ENCODE results near the gene SLC5A10. TPM values are rescaled to one million over a fixed set of nuclear protein-coding genes. Genes with fewer than 3 reads are reported as not detected.
A peak's percentile ranks its signal among the peaks of the same experiment; 100 is the strongest.
"Not testable (repeated sequence)": the region's sequence is repeated elsewhere in the genome, so short reads cannot be mapped to it uniquely, and the experiment has no call there.

SLC5A10 gene
- total RNA-seq, 6 experiments from 2014 or later: 0.07 to 0.14 TPM; not detected in 4

DNA sequence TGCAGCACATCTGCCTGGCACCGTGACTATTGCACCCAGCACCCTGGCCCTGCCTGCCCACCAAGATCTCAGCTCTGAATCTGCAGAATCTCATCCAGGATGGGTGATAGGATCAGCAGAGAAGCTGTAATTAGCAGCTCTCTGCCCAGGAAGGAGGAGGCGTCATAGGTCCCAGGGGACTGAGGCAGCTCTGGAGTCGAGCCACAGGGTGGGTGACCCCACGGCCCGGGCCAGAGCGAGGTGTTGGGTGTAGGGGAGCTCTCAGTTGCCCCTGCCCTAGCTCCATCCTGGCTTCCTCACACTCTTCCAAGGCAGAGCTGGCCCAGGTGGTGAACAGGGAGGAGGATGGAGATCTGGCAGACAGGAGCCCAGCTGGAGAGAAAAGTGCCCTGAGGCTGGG, 70.8 kb downstream of the SLC5A10 start:
- Histone ChIP-seq H3K9me3 (no peaks in the 10 kb centered on the region), H3K4me3 (no peak overlapping the region), H3K27ac (no peak overlapping the region), H3K36me3 (no peaks in the 10 kb centered on the region), H3K4me1 (no peaks in the 10 kb centered on the region), H3K27me3 (no peaks in the 10 kb centered on the region)
- intact Hi-C loops (cut with DNase I): no loop called here
- DNase-seq: peak in 1 of 3 donors; percentile 41
- TF ChIP-seq, protein P1, sequence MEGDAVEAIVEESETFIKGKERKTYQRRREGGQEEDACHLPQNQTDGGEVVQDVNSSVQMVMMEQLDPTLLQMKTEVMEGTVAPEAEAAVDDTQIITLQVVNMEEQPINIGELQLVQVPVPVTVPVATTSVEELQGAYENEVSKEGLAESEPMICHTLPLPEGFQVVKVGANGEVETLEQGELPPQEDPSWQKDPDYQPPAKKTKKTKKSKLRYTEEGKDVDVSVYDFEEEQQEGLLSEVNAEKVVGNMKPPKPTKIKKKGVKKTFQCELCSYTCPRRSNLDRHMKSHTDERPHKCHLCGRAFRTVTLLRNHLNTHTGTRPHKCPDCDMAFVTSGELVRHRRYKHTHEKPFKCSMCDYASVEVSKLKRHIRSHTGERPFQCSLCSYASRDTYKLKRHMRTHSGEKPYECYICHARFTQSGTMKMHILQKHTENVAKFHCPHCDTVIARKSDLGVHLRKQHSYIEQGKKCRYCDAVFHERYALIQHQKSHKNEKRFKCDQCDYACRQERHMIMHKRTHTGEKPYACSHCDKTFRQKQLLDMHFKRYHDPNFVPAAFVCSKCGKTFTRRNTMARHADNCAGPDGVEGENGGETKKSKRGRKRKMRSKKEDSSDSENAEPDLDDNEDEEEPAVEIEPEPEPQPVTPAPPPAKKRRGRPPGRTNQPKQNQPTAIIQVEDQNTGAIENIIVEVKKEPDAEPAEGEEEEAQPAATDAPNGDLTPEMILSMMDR (IDR thresholded peaks at IDR 0.05): no peak
- no peak for TF ChIP-seq POLR2A (IDR thresholded peaks at IDR 0.05)
- no peak for ATAC-seq
- WGBS (ENCODE audit: insufficient coverage, low coverage, low lambda C conversion rate, missing lambda C conversion rate): no CpG with 5 or more reads among the region's 6 CpGs

DNA sequence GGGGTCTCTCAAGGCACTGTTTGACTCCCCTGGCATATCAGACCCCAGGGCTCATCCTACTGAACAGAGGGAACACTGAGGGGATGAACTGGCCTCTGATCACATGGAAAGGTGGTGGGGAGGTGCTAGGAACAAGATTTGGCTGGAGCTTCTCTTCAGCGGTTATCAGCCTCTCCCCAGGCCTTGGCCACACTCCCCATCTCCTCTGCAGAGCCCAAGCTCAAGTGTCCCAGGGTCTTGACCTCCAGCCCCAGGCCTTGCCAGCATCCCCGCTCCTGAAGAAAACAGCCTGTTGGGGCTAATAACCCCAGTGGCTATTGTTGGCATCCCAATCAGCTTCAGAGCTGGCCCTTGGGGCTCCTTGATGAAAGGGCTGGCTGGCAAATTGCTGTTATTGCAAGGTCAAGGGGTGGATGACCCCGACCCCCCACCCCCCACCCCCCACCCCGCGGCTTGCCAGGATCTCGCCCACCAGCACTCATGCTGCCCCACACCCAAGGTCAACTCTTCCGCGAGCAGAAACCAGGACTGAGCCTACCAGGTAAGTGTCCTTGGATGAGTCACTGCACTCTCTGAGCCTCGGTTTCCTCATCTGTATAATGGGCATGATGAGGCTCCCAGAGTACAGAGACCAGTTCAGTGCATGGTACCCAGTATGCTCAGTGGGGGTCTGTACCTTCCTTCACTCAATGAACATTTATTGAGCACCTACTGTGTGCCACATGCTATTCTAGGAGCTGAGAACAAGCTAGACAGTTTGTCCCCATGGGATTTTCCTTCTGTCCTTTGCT, 71.4 kb downstream of the SLC5A10 start:
- Histone ChIP-seq H3K9me3 (no peaks in the 10 kb centered on the region), H3K27ac (no peak overlapping the region), H3K27me3 (no peaks in the 10 kb centered on the region), H3K4me1 (no peaks in the 10 kb centered on the region), H3K36me3 (no peaks in the 10 kb centered on the region), H3K4me3 (no peak overlapping the region)
- DNase-seq (peak in 2 of 3 donors; percentile 9 to 27), ATAC-seq (no peak)
- no peak for TF ChIP-seq POLR2A (IDR thresholded peaks at IDR 0.05)
- TF ChIP-seq, protein P1 (IDR thresholded peaks at IDR 0.05): no peak
- WGBS (ENCODE audit: insufficient coverage, low coverage, low lambda C conversion rate, missing lambda C conversion rate): 88% methylated on average over 4 of the region's 9 CpGs
- intact Hi-C loops (cut with DNase I): no loop called here

DNA sequence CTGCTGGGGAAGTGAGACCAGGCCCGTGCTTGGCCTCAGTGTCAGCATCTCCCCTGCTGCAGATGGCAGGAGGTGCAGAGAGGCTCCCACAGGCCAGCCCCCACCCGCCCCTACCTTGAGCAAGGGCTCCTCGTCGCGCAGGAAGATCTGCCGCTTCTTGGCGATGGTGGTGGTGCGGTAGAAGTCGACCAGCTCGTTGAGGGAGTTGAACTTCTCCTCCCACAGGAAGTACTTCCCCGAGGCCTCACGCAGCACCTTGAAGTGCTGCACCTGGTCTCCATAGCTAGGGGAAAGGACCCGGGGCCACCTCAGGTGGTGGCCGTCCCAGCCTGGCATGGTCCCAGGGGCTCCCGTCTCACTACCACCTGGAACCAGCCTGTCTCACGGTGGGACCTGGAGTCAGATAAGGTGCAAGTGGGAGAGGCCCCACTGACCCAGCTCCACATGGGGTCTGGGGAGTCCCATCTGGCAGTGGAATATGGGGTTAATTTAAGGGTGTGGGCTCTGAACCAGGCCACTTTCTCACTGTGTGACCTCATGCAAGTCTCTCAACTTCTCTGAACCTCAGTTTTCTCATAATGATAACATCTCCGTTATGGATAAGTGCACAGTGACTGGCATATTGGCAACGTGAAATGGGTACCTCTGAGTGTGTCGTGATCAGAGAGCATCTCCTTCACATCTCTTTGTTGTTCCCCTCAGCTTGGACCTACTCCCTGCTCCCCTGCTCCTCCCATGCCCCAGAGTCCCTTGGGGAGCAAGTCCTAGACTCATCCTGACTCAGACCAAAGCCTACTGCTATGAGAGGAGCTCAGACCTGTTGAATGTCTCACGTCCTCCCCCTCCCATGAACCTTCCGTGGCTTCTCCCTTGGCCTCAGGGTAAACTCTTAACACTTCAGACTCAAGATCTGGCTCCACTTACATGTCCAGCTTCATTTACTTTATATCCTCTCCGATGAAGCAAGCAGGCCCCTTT, 72.4 kb downstream of the SLC5A10 start:
- intact Hi-C loops (cut with DNase I): no loop called here
- H3K27me3 ChIP-seq: no peaks in the 10 kb centered on the region
- H3K27ac ChIP-seq: no peak overlapping the region
- H3K4me1 ChIP-seq: no peaks in the 10 kb centered on the region
- H3K36me3 ChIP-seq: no peaks in the 10 kb centered on the region
- no peak for ATAC-seq
- DNase-seq: peak in 2 of 3 donors; percentile 15 to 28
- 73% methylated on average over 4 of the region's 22 CpGs for WGBS (ENCODE audit: insufficient coverage, low coverage, low lambda C conversion rate, missing lambda C conversion rate)
- no peak overlapping the region for H3K4me3 ChIP-seq
- TF ChIP-seq, protein P1 (IDR thresholded peaks at IDR 0.05): no peak
- no peak for TF ChIP-seq POLR2A (IDR thresholded peaks at IDR 0.05)
- no peaks in the 10 kb centered on the region for H3K9me3 ChIP-seq

DNA sequence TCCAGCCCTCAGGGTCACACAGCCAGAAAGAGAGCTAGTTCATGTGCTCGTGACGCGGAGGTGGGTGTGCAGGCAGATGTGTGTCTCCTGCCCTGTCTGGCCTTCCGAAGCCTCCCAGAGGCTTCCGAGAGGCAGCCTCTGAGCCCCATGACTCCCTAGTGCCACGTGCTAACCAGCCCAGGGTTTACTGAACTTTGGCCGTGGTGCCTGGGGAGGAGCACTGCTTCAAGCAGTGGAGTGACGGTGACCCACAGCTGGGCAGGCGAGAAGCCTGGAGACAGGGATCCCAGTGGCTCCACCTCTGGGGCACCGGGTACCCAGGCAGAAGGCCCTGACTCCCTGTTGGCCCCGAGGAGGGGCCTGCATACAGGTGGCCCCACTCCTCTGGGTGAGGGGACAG, 76.7 kb downstream of the SLC5A10 start:
- H3K4me1 ChIP-seq; intact Hi-C loops (cut with DNase I); DNase-seq; H3K36me3 ChIP-seq; H3K27me3 ChIP-seq; H3K9me3 ChIP-seq; H3K4me3 ChIP-seq; H3K27ac ChIP-seq: not testable (repeated sequence)
- no CpG with 5 or more reads among the region's 11 CpGs for WGBS (ENCODE audit: insufficient coverage, low coverage, low lambda C conversion rate, missing lambda C conversion rate)
- ATAC-seq: peak; percentile 44 to 64 (median 52)

DNA sequence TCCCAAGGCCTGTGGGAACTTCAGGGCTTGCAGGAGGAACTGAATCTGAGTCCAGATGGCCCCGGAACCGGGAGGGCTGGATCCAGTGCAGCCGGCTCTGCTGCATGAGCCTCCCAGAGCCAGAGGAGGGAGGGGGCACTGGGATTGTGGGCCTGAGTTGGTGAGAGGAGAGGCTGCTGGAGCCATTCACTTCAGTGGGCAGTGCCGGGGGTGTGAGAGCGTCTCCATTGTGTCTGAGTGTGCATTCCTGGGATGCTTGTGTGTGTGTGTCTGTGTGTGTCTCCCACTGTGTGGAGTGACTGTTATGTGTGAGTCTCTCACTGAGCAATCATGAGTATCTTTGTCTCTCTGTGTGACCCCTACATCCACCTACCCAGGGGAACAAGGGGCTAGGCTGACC, 77.8 kb downstream of the SLC5A10 start:
- WGBS (ENCODE audit: insufficient coverage, low coverage, low lambda C conversion rate, missing lambda C conversion rate): no CpG with 5 or more reads among the region's 5 CpGs
- H3K27ac ChIP-seq; ATAC-seq; H3K4me1 ChIP-seq; H3K36me3 ChIP-seq; H3K4me3 ChIP-seq; H3K27me3 ChIP-seq; intact Hi-C loops (cut with DNase I); DNase-seq; H3K9me3 ChIP-seq: not testable (repeated sequence)

DNA sequence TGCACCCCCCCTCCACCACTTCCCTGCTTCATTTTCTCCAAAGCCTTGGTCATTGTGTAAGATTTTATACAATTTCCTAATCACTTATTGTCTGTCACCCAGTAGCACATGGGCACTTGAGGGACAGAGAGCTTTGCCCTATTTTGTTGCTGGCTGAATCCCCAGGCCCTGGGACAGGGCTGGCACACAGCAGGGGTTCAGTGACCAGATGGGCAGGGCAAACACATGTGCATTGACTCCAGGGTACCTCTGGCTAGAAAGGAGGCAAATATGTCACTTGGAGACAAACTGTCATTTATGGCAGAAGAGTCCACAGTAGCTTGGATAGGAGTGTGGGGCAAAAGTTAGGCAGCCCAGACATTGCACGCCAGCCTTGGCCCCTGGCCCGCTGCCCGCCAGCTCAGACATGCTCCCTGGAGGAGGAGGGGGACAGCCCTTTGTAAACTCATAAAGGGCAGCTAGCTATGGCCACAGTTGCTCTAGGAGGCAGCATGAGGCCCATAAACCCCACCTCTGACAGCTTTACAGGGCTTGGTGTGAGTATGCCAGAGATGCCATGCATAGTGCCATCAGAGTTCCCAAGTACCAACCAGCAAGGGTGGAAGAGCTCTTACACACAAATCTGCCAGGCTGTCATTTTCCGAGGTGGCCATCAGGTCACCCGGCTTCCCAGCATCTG, 78.9 kb downstream of the SLC5A10 start:
- H3K4me1 ChIP-seq; H3K27me3 ChIP-seq; intact Hi-C loops (cut with DNase I); H3K4me3 ChIP-seq; H3K9me3 ChIP-seq; DNase-seq; H3K36me3 ChIP-seq; H3K27ac ChIP-seq: not testable (repeated sequence)
- 17% methylated on average over 1 of the region's 5 CpGs for WGBS (ENCODE audit: insufficient coverage, low coverage, low lambda C conversion rate, missing lambda C conversion rate)
- ATAC-seq: peak; percentile 43 to 73 (median 68)
